GM23248 (cell line): Measurements from ENCODE around the gene HOMER1.

ENCODE experiments used
- EZH2 ChIP-seq: fragments of 200-600 bp; sonication (generic); IDR thresholded peaks from 2 replicates; pipeline ENCODE4 v1.6.1; 2018; ENCODE audit warnings: antibody characterized with exemption, mild to moderate bottlenecking; ENCODE audit not compliant: insufficient read depth, poor library complexity, severe bottlenecking
- EZH2phosphoT487 ChIP-seq: fragments of 200-600 bp; sonication (generic); IDR thresholded peaks from 2 replicates; pipeline ENCODE4 v1.6.1; 2018; ENCODE audit warnings: antibody characterized with exemption, moderate library complexity, mild to moderate bottlenecking, low read depth; ENCODE audit not compliant: insufficient read depth

- no peak for TF ChIP-seq EZH2
- TF ChIP-seq EZH2phosphoT487: no peak
These were observed 41.5 kb upstream of the HOMER1 start for GRCh38 chr5:79555418-79555817.
